Measurements from ENCODE around the gene BMPR1B. TPM values are rescaled to one million over a fixed set of nuclear protein-coding genes. Genes with fewer than 3 reads are reported as not detected.

The BMPR1B gene
- total RNA-seq, 2 donors from 2014 or later: 28.6 to 59.8 TPM

DNA sequence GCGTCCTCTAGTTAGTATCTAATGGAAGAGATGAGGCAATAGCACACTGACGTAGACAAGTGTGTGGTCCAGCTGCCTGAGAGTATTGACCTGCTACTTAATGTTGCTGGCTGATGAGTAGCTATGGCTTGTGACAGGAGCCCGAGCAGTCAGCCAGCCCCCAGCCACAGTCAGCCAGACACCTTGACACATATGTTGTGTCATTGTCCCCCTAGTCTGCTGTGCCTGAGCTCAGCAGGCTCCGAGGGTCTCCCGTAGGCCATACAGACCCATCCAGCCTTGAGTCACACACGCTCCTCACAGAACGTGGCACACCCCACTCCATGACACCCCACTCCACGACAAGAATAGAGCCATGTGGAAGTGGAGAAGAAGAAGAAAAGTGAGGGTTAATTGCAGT lies 428.9 kb downstream of the BMPR1B start:
- H3K4me3 ChIP-seq: no peak overlapping the region
- 93% methylated on average over 8 of the region's 8 CpGs for WGBS
- intact Hi-C loops (cut with DNase I): no loop called here
- TF ChIP-seq, protein P1, sequence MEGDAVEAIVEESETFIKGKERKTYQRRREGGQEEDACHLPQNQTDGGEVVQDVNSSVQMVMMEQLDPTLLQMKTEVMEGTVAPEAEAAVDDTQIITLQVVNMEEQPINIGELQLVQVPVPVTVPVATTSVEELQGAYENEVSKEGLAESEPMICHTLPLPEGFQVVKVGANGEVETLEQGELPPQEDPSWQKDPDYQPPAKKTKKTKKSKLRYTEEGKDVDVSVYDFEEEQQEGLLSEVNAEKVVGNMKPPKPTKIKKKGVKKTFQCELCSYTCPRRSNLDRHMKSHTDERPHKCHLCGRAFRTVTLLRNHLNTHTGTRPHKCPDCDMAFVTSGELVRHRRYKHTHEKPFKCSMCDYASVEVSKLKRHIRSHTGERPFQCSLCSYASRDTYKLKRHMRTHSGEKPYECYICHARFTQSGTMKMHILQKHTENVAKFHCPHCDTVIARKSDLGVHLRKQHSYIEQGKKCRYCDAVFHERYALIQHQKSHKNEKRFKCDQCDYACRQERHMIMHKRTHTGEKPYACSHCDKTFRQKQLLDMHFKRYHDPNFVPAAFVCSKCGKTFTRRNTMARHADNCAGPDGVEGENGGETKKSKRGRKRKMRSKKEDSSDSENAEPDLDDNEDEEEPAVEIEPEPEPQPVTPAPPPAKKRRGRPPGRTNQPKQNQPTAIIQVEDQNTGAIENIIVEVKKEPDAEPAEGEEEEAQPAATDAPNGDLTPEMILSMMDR (IDR thresholded peaks at IDR 0.05): no peak
- TF ChIP-seq POLR2A (IDR thresholded peaks at IDR 0.05) (no peak), POLR2AphosphoS5 (IDR thresholded peaks at IDR 0.05) (no peak)
- DNase-seq (ENCODE audit: low spot score): no peak
- H3K27ac ChIP-seq: no peak overlapping the region
- H3K4me1 ChIP-seq (replicated peaks): no peaks in the 10 kb centered on the region
- no peaks in the 10 kb centered on the region for H3K36me3 ChIP-seq
- no peaks in the 10 kb centered on the region for H3K27me3 ChIP-seq (replicated peaks; ENCODE audit: insufficient read depth)
- no peaks in the 10 kb centered on the region for H3K9me3 ChIP-seq

DNA sequence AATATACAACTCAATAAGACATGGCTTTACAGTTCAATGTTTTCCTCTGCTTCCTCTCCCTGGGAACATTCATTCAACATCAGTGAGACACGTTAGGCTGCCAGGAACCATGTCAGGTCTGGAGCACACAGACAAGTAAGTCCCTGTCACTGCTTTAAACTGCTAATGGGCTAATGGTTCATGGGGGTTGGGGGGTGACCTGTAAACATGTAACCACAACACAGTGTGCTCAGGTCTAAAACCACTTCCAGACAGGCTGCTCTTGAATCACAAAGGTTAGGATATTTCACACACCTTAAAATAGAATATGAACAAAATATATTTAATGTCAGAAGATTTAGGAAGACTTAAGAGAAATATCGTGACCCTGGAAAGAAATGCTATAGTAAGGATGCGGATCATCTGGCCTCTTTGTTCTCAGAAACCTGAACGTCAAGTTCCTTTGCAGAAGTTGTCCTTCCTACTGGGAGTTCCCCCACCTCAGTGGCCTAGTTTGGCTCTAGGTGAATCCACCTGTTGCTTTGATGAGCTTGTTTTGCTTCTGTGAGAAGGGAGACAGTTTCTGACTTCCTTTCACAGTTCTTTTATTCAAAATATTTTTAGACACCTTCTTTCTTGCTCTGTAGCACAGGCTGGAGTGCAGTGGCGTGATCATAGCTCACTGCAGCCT lies 431.1 kb downstream of the BMPR1B start:
- Histone ChIP-seq H3K36me3 (no peaks in the 10 kb centered on the region), H3K4me1 (replicated peaks) (no peaks in the 10 kb centered on the region), H3K27me3 (replicated peaks; ENCODE audit: insufficient read depth) (no peaks in the 10 kb centered on the region), H3K9me3 (no peaks in the 10 kb centered on the region), H3K4me3 (no peak overlapping the region), H3K27ac (no peak overlapping the region)
- 84% methylated on average over 5 of the region's 5 CpGs for WGBS
- TF ChIP-seq, protein P1 (IDR thresholded peaks at IDR 0.05): no peak
- TF ChIP-seq POLR2AphosphoS5 (IDR thresholded peaks at IDR 0.05): no peak
- no peak for TF ChIP-seq POLR2A (IDR thresholded peaks at IDR 0.05)
- no peak for DNase-seq (ENCODE audit: low spot score)
- intact Hi-C loops (cut with DNase I): no loop called here

DNA sequence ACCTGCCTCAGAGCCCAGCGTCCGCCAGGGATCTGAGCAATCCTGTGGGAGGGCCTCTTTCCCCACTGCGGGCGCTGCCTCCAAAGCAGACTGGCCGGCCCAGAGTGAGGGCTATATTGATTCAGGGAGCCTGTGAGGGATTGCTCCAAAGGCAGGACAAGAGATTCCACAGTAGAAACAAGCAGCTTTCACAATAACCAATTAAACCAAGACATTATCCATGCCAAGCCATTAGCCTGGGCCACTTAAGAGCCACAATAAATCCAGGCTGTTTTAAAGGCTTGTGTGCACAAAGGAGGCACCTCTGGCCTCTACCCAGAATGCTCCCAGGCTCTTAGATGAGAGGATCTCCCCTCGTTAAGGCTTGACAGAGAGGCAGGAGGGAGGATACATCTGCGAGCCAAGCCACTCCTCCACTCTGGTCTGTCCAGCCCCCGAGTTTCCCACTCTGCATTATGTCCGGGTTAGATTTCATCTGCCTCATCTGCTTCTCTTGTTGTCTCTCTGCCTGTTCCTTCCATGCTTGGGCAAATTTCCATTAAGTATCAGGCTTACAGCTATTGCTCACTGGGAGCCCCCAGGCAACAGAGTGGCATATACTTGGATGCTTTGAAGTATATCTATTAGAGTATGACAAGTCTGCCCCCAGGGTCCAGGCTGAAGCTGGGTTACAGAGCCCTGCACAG lies 433.1 kb downstream of the BMPR1B start:
- Histone ChIP-seq H3K36me3 (no peaks in the 10 kb centered on the region), H3K4me3 (no peak overlapping the region), H3K9me3 (no peaks in the 10 kb centered on the region), H3K27ac (no peak overlapping the region), H3K4me1 (replicated peaks) (no peaks in the 10 kb centered on the region), H3K27me3 (replicated peaks; ENCODE audit: insufficient read depth) (no peaks in the 10 kb centered on the region)
- TF ChIP-seq POLR2AphosphoS5 (IDR thresholded peaks at IDR 0.05): peak; percentile 27
- TF ChIP-seq POLR2A (IDR thresholded peaks at IDR 0.05): no peak
- intact Hi-C loops (cut with DNase I): no loop called here
- peak; percentile 30 for DNase-seq (ENCODE audit: low spot score)
- 13% methylated on average over 9 of the region's 9 CpGs for WGBS

DNA sequence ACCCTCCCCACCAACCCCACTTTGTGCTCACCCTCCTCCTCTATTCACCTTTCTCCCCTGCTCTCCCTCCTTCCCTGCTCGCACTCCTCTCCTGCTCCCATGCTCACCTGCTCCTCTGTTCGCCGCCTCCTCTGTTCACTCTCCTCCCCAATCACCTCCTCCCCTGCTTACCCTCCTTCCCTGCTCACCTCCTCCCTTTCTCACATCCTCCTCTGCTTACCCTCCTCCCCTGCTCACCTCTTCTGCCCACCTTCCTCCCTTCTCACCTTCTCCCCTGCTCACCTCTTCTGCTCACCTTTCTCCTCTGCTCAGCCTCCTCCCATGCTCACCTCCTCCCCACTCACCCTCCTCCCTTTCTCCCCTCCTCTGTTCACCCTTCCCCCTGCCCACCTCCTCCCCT lies 433.8 kb downstream of the BMPR1B start:
- no peak for DNase-seq (ENCODE audit: low spot score)
- Histone ChIP-seq H3K9me3 (no peaks in the 10 kb centered on the region), H3K27ac (no peak overlapping the region), H3K36me3 (no peaks in the 10 kb centered on the region), H3K4me1 (replicated peaks) (no peaks in the 10 kb centered on the region), H3K27me3 (replicated peaks; ENCODE audit: insufficient read depth) (no peaks in the 10 kb centered on the region), H3K4me3 (no peak overlapping the region)
- WGBS: 86% methylated on average over 3 of the region's 3 CpGs
- intact Hi-C loops (cut with DNase I): no loop called here
- TF ChIP-seq, protein P1 (IDR thresholded peaks at IDR 0.05): no peak
- TF ChIP-seq POLR2AphosphoS5 (IDR thresholded peaks at IDR 0.05) (no peak), POLR2A (IDR thresholded peaks at IDR 0.05) (no peak)

DNA sequence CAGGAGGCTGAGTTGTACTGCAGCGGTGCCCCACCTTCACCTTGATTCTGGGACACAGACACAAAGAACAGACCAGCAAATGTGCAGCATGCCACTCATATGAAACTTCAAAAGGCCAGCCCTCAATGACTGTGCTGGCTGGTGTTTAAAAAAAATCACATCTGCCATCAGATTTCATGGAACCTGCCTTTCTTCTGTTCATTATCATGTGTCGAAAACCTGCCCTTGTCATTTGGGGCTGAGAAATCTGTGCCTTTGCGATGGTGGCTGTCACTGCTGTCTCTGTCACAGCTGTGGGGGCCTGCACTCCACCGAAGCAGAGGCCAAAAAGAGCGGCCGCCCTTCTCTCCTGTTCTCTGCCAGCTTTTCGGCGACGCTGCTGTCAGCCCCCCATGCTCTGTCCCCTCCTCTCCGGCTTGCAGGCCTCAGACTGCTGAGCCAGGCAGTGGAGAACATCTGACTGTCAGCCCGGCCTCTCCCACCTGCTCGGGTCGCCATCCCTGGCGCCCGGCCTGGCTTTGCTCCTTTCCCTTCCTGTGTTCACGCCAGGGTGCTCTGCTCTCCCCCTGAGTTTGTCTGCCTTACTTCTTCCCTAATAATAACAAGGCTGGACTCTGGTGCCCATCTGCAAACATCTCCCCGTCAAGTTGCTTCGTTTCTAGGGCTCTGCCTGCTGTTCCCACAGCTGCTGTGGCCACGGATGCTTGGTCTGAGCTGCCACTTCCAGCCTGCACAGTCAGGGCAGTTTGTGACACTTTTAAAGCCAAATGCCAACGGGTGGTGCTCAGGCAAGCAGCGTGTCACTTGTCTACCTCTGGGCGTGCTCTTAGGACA lies 435.9 kb downstream of the BMPR1B start:
- TF ChIP-seq POLR2AphosphoS5 (IDR thresholded peaks at IDR 0.05) (no peak), POLR2A (IDR thresholded peaks at IDR 0.05) (no peak)
- TF ChIP-seq, protein P1 (IDR thresholded peaks at IDR 0.05): no peak
- H3K4me3 ChIP-seq: no peak overlapping the region
- H3K27me3 ChIP-seq (replicated peaks; ENCODE audit: insufficient read depth): no peaks in the 10 kb centered on the region
- no peak overlapping the region for H3K27ac ChIP-seq
- DNase-seq (ENCODE audit: low spot score): no peak
- intact Hi-C loops (cut with DNase I): no loop called here
- 66% methylated on average over 22 of the region's 22 CpGs for WGBS
- H3K4me1 ChIP-seq (replicated peaks): no peaks in the 10 kb centered on the region
- H3K36me3 ChIP-seq: no peaks in the 10 kb centered on the region
- H3K9me3 ChIP-seq: no peaks in the 10 kb centered on the region

All from prostate gland (tissue), 2 donors.